ENCODE measurements around the gene FAS.

The FAS gene

GRCh38 chr10:89053555-89053954 lies 63.0 kb downstream of the FAS start:
- Histone ChIP-seq H3K79me2 (ENCODE audit: insufficient read depth, low read length) (no peaks in the 10 kb centered on the region), H3K9me3 (ENCODE audit: insufficient read depth, low read depth, low read length) (no peaks in the 10 kb centered on the region), H4K20me1 (ENCODE audit: insufficient read depth, low read length, poor library complexity, severe bottlenecking) (no peaks in the 10 kb centered on the region), H3F3A (ENCODE audit: low read depth) (no peaks in the 10 kb centered on the region), H3K9me2 (replicated peaks; ENCODE audit: low read depth, low read length) (no peaks in the 10 kb centered on the region), H3K4me2 (ENCODE audit: low read depth, low read length, poor library complexity, severe bottlenecking) (no peak overlapping the region), H3K4me3 (ENCODE audit: low read length, poor library complexity, severe bottlenecking) (no peak overlapping the region), H3K27me3 (ENCODE audit: insufficient read depth, low read length, poor library complexity, severe bottlenecking) (no peaks in the 10 kb centered on the region), H2AFZ (ENCODE audit: low read length) (no peak overlapping the region), H3K9ac (ENCODE audit: low read depth, low read length, poor library complexity, severe bottlenecking) (no peak overlapping the region), H3K4me1 (ENCODE audit: insufficient read depth, low read length, poor library complexity, severe bottlenecking) (no peaks in the 10 kb centered on the region), H3K36me3 (ENCODE audit: insufficient read depth, low read length) (no peaks in the 10 kb centered on the region)
- TF ChIP-seq EZH2phosphoT487 (IDR thresholded peaks at IDR 0.05; ENCODE audit: borderline replicate concordance) = no peak
- no peak for TF ChIP-seq CTCF (conservative IDR thresholded peaks at IDR 0.05; ENCODE audit: low read length)

- Histone ChIP-seq H3K9me3 (ENCODE audit: insufficient read depth, low read depth, low read length) (no peaks in the 10 kb centered on the region), H3K9me2 (replicated peaks; ENCODE audit: low read depth, low read length) (no peaks in the 10 kb centered on the region), H3F3A (ENCODE audit: low read depth) (no peaks in the 10 kb centered on the region), H3K36me3 (ENCODE audit: insufficient read depth, low read length) (no peaks in the 10 kb centered on the region), H3K4me3 (ENCODE audit: low read length, poor library complexity, severe bottlenecking) (no peak overlapping the region), H3K27me3 (ENCODE audit: insufficient read depth, low read length, poor library complexity, severe bottlenecking) (no peaks in the 10 kb centered on the region), H2AFZ (ENCODE audit: low read length) (no peak overlapping the region), H3K4me2 (ENCODE audit: low read depth, low read length, poor library complexity, severe bottlenecking) (no peak overlapping the region), H3K79me2 (ENCODE audit: insufficient read depth, low read length) (no peaks in the 10 kb centered on the region), H3K9ac (ENCODE audit: low read depth, low read length, poor library complexity, severe bottlenecking) (no peak overlapping the region), H3K4me1 (ENCODE audit: insufficient read depth, low read length, poor library complexity, severe bottlenecking) (no peaks in the 10 kb centered on the region), H4K20me1 (ENCODE audit: insufficient read depth, low read length, poor library complexity, severe bottlenecking) (no peaks in the 10 kb centered on the region)
- TF ChIP-seq EZH2phosphoT487 (IDR thresholded peaks at IDR 0.05; ENCODE audit: borderline replicate concordance) (no peak), CTCF (conservative IDR thresholded peaks at IDR 0.05; ENCODE audit: low read length) (no peak)
Observed at GRCh38 chr10:89055159-89055558, 64.6 kb downstream of the FAS start.

- Histone ChIP-seq H3K9me2 (replicated peaks; ENCODE audit: low read depth, low read length) (no peaks in the 10 kb centered on the region), H3K4me2 (ENCODE audit: low read depth, low read length, poor library complexity, severe bottlenecking) (no peak overlapping the region), H3K27me3 (ENCODE audit: insufficient read depth, low read length, poor library complexity, severe bottlenecking) (no peaks in the 10 kb centered on the region), H3K79me2 (ENCODE audit: insufficient read depth, low read length) (no peaks in the 10 kb centered on the region), H3K4me1 (ENCODE audit: insufficient read depth, low read length, poor library complexity, severe bottlenecking) (no peaks in the 10 kb centered on the region), H3K9me3 (ENCODE audit: insufficient read depth, low read depth, low read length) (no peaks in the 10 kb centered on the region), H3K36me3 (ENCODE audit: insufficient read depth, low read length) (no peaks in the 10 kb centered on the region), H3F3A (ENCODE audit: low read depth) (no peaks in the 10 kb centered on the region), H2AFZ (ENCODE audit: low read length) (no peak overlapping the region), H3K9ac (ENCODE audit: low read depth, low read length, poor library complexity, severe bottlenecking) (no peak overlapping the region), H4K20me1 (ENCODE audit: insufficient read depth, low read length, poor library complexity, severe bottlenecking) (no peaks in the 10 kb centered on the region), H3K4me3 (ENCODE audit: low read length, poor library complexity, severe bottlenecking) (no peak overlapping the region)
- TF ChIP-seq EZH2phosphoT487 (IDR thresholded peaks at IDR 0.05; ENCODE audit: borderline replicate concordance) = no peak
- no peak for TF ChIP-seq CTCF (conservative IDR thresholded peaks at IDR 0.05; ENCODE audit: low read length)
Observed at GRCh38 chr10:89062861-89063260, 72.3 kb downstream of the FAS start.

All from Loucy (cell line).